ENCODE measurements around the gene NDRG3. TPM values are rescaled to one million over a fixed set of nuclear protein-coding genes. Genes with fewer than 3 reads are reported as not detected.

Gene NDRG3
- total and polyA plus RNA-seq, 4 donors = 12.2 to 20.8 (median 17.7) TPM

- H3K36me3 ChIP-seq (ENCODE audit: control insufficient read depth in 4 of 4, insufficient read depth in 4 of 4, low read length in 4 of 4) = no peaks in the 10 kb centered on the region
- WGBS, 2 donors = 91% methylated on average over 7 of the region's 7 CpGs
- no peak overlapping the region for H3K4me3 ChIP-seq
- DNase-seq = no peak
- ATAC-seq (ENCODE audit: insufficient read depth, low FRiP score) = no peak
- H3K27me3 ChIP-seq (ENCODE audit: control insufficient read depth in 3 of 3, insufficient read depth in 3 of 3, low read length in 2 of 3) = no peaks in the 10 kb centered on the region
- H3K27ac ChIP-seq (ENCODE audit: low read depth in 1 of 2, low read length in 1 of 2) = no peak overlapping the region
- H3K4me1 ChIP-seq (ENCODE audit: control insufficient read depth in 5 of 5, insufficient read depth in 5 of 5, low read length in 5 of 5) = no peaks in the 10 kb centered on the region
- no peaks in the 10 kb centered on the region for H3K9me3 ChIP-seq (ENCODE audit: control insufficient read depth in 4 of 4, insufficient read depth in 3 of 4, low read length in 3 of 4)
- H3K9ac ChIP-seq (ENCODE audit: insufficient read depth in 1 of 2, low read length in 2 of 2) = no peak overlapping the region
- no peak for TF ChIP-seq CTCF (IDR thresholded peaks at IDR 0.05; ENCODE audit: control extremely low read depth, extremely low read depth)
These were observed 100.5 kb downstream of the NDRG3 start for GRCh38 chr20:36645353-36645752.

GRCh38 chr20:36644706-36645095 is 101.2 kb downstream of the NDRG3 start:
- TF ChIP-seq CTCF (IDR thresholded peaks at IDR 0.05; ENCODE audit: control extremely low read depth, extremely low read depth) = no peak
- ATAC-seq (ENCODE audit: insufficient read depth, low FRiP score) (no peak), DNase-seq (no peak)
- Histone ChIP-seq H3K36me3 (ENCODE audit: control insufficient read depth in 4 of 4, insufficient read depth in 4 of 4, low read length in 4 of 4) (no peaks in the 10 kb centered on the region), H3K9ac (ENCODE audit: insufficient read depth in 1 of 2, low read length in 2 of 2) (no peak overlapping the region), H3K27ac (ENCODE audit: low read depth in 1 of 2, low read length in 1 of 2) (no peak overlapping the region), H3K4me1 (ENCODE audit: control insufficient read depth in 5 of 5, insufficient read depth in 5 of 5, low read length in 5 of 5) (no peaks in the 10 kb centered on the region), H3K9me3 (ENCODE audit: control insufficient read depth in 4 of 4, insufficient read depth in 3 of 4, low read length in 3 of 4) (no peaks in the 10 kb centered on the region), H3K27me3 (ENCODE audit: control insufficient read depth in 3 of 3, insufficient read depth in 3 of 3, low read length in 2 of 3) (no peaks in the 10 kb centered on the region), H3K4me3 (no peak overlapping the region)
- WGBS, 2 donors = 79 to 84% methylated on average over 7 of the region's 7 CpGs

GRCh38 chr20:36644032-36644705 is 101.7 kb downstream of the NDRG3 start:
- no peaks in the 10 kb centered on the region for H3K27me3 ChIP-seq (ENCODE audit: control insufficient read depth in 3 of 3, insufficient read depth in 3 of 3, low read length in 2 of 3)
- no peak overlapping the region for H3K27ac ChIP-seq (ENCODE audit: low read depth in 1 of 2, low read length in 1 of 2)
- no peak for ATAC-seq (ENCODE audit: insufficient read depth, low FRiP score)
- no peak for TF ChIP-seq CTCF (IDR thresholded peaks at IDR 0.05; ENCODE audit: control extremely low read depth, extremely low read depth)
- WGBS, 2 donors = 55 to 65% methylated on average over 5 of the region's 5 CpGs
- no peak overlapping the region for H3K9ac ChIP-seq (ENCODE audit: insufficient read depth in 1 of 2, low read length in 2 of 2)
- H3K4me1 ChIP-seq (ENCODE audit: control insufficient read depth in 5 of 5, insufficient read depth in 5 of 5, low read length in 5 of 5) = no peaks in the 10 kb centered on the region
- no peak overlapping the region for H3K4me3 ChIP-seq
- no peaks in the 10 kb centered on the region for H3K9me3 ChIP-seq (ENCODE audit: control insufficient read depth in 4 of 4, insufficient read depth in 3 of 4, low read length in 3 of 4)
- no peaks in the 10 kb centered on the region for H3K36me3 ChIP-seq (ENCODE audit: control insufficient read depth in 4 of 4, insufficient read depth in 4 of 4, low read length in 4 of 4)
- DNase-seq = no peak

- no peak for TF ChIP-seq CTCF (IDR thresholded peaks at IDR 0.05; ENCODE audit: control extremely low read depth, extremely low read depth)
- Histone ChIP-seq H3K4me3 (no peak overlapping the region), H3K4me1 (ENCODE audit: control insufficient read depth in 5 of 5, insufficient read depth in 5 of 5, low read length in 5 of 5) (no peaks in the 10 kb centered on the region), H3K9me3 (ENCODE audit: control insufficient read depth in 4 of 4, insufficient read depth in 3 of 4, low read length in 3 of 4) (no peaks in the 10 kb centered on the region), H3K9ac (ENCODE audit: insufficient read depth in 1 of 2, low read length in 2 of 2) (no peak overlapping the region), H3K27me3 (ENCODE audit: control insufficient read depth in 3 of 3, insufficient read depth in 3 of 3, low read length in 2 of 3) (no peaks in the 10 kb centered on the region), H3K36me3 (ENCODE audit: control insufficient read depth in 4 of 4, insufficient read depth in 4 of 4, low read length in 4 of 4) (no peaks in the 10 kb centered on the region), H3K27ac (ENCODE audit: low read depth in 1 of 2, low read length in 1 of 2) (no peak overlapping the region)
- DNase-seq (no peak), ATAC-seq (ENCODE audit: insufficient read depth, low FRiP score) (no peak)
- 67 to 73% methylated on average over 6 of the region's 6 CpGs for WGBS, 2 donors
These were observed 103.8 kb downstream of the NDRG3 start for GRCh38 chr20:36642136-36642535.

Data from lung (tissue), 12 donors.